GM12878 (cell line): ENCODE results near the gene GIPC1. TPM values are rescaled to one million over a fixed set of nuclear protein-coding genes. Genes with fewer than 3 reads are reported as not detected.

Experiments used
- ATAC-seq: fragments of 200-7000 bp; cut with Tn5 transposase; 3 replicates; pipeline ENCODE4 v1.9.1; 2020; ENCODE audit warnings: mild to moderate bottlenecking, moderate library complexity
- BruUV-seq: library from RNA; stranded (reverse); fragments of 400-500 nt; replicated peaks from 2 replicates; lab custom pipeline; 2021; lab: Mats Ljungman, UMichigan
- CTCF ChIA-PET: fragments of 300-600 bp; sonication (Branson Sonifier 250); formaldehyde crosslinking; extraction: SDS; loops from one replicate; lab custom pipeline; 2021; ENCODE audit warnings: inconsistent platforms; lab: Yijun Ruan, JAX
- POLR2A ChIA-PET: fragments of 350-600 bp; formaldehyde crosslinking; extraction: SDS; loops from one replicate; lab custom pipeline; 2021; ENCODE audit warnings: inconsistent platforms; lab: Charles Lee
- RAD21 ChIA-PET: fragments of 300-600 bp; sonication (Branson Sonifier 250); formaldehyde crosslinking; loops from one replicate; lab custom pipeline; 2023; ENCODE audit warnings: antibody characterized with exemption; ENCODE audit not compliant: unreplicated experiment; lab: Charles Lee
- SMC1A ChIA-PET: fragments of 300-600 bp; sonication (Branson Sonifier 250); formaldehyde crosslinking; loops from one replicate; lab custom pipeline; 2023; ENCODE audit not compliant: unreplicated experiment, uncharacterized antibody; lab: Charles Lee
- DNase-seq: peaks from one replicate; pipeline ENCODE4 v3.0.0-alpha.2; 2011; ENCODE audit warnings: low read depth, low spot score
- FAIRE-seq: peaks from 3 replicates; lab custom pipeline; 2011; peaks lifted over from hg19 to GRCh38; lab: Jason Lieb, UNC
- H2AFZ ChIP-seq: 2 replicates; pipeline ENCODE4 v1.6.0; 2011; ENCODE audit warnings: low read depth, low read length, control low read depth; ENCODE audit not compliant: control insufficient read depth
- H3K27ac ChIP-seq: 2 replicates; pipeline ENCODE4 v1.5.1; 2011; ENCODE audit warnings: control low read depth; ENCODE audit not compliant: control insufficient read depth, insufficient read depth
- H3K27me3 ChIP-seq, 2 experiments: replicated peaks in 1 of 2; 2 replicates each; pipeline versions ENCODE4 v1.6.0 to v1.6.1; 2011; ENCODE audit warnings: low read length in 1 of 2; ENCODE audit not compliant: control insufficient read depth in 2 of 2, insufficient read depth in 2 of 2
- H3K36me3 ChIP-seq, 2 experiments: 2 replicates each; pipeline ENCODE4 v1.5.1; 2011; ENCODE audit warnings: low read length in 1 of 2; ENCODE audit not compliant: control insufficient read depth in 2 of 2, insufficient read depth in 2 of 2
- H3K4me1 ChIP-seq: 2 replicates; pipeline ENCODE4 v1.6.1; 2011; ENCODE audit warnings: mild to moderate bottlenecking, low read length, moderate library complexity, mixed read lengths; ENCODE audit not compliant: control insufficient read depth, insufficient read depth
- H3K4me2 ChIP-seq: 2 replicates; pipeline ENCODE4 v1.6.0; 2011; ENCODE audit warnings: control low read depth; ENCODE audit not compliant: control insufficient read depth, insufficient read depth
- H3K4me3 ChIP-seq: fragments of 200-600 bp; sonication (generic); 2 replicates; pipeline ENCODE4 v1.5.1; 2016
- H3K79me2 ChIP-seq: 2 replicates; pipeline ENCODE4 v1.6.0; 2011; ENCODE audit warnings: low read length; ENCODE audit not compliant: control insufficient read depth, insufficient read depth
- H3K9ac ChIP-seq: 2 replicates; pipeline ENCODE4 v1.8.0; 2011; ENCODE audit warnings: low read length, control low read depth, mixed read lengths; ENCODE audit not compliant: control insufficient read depth, insufficient read depth
- H3K9me3 ChIP-seq: replicated peaks from 3 replicates; pipeline ENCODE4 v1.5.1; 2011; ENCODE audit warnings: mild to moderate bottlenecking, low read length; ENCODE audit not compliant: control insufficient read depth, insufficient read depth
- H4K20me1 ChIP-seq: 2 replicates; pipeline ENCODE4 v1.6.0; 2011; ENCODE audit not compliant: control insufficient read depth, insufficient read depth
- E2F4 ChIP-seq: IDR thresholded peaks from 2 replicates; pipeline ENCODE4 v1.6.1; 2012; ENCODE audit warnings: low read depth, low read length, improper control_type of control experiment
- EP300 ChIP-seq, 2 experiments: fragments of 150-350 bp in 1 of 2; IDR thresholded peaks; 2 replicates each; pipeline ENCODE4 v1.6.1; 2011 to 2012; ENCODE audit warnings: low read depth in 2 of 2, low read length in 2 of 2, borderline replicate concordance in 1 of 2, improper control_type of control experiment in 1 of 2, inconsistent platforms in 1 of 2; ENCODE audit not compliant: control insufficient read depth in 1 of 2
- IKZF1 ChIP-seq: fragments of 450-650 bp; conservative IDR thresholded peaks from 2 replicates; pipeline ENCODE4 v1.6.1; 2017; ENCODE audit warnings: antibody characterized with exemption, mild to moderate bottlenecking
- NBN ChIP-seq: fragments of 450-650 bp; IDR thresholded peaks from 2 replicates; pipeline ENCODE4 v1.6.1; 2016
- PML ChIP-seq: IDR thresholded peaks from 2 replicates; pipeline ENCODE4 v1.6.1; 2012; ENCODE audit warnings: low read length, inconsistent platforms
- RBBP5 ChIP-seq: fragments of 200-600 bp; sonication (generic); conservative IDR thresholded peaks from 2 replicates; pipeline ENCODE4 v1.6.1; 2016
- RCOR1 ChIP-seq: conservative IDR thresholded peaks from 2 replicates; pipeline ENCODE4 v1.6.1; 2012; ENCODE audit warnings: low read depth, low read length, improper control_type of control experiment
- ZBTB11 ChIP-seq: fragments of 450-650 bp; formaldehyde crosslinking; IDR thresholded peaks from 2 replicates; pipeline ENCODE4 v1.5.0; 2022; ENCODE audit warnings: mild to moderate bottlenecking, missing genetic modification characterization
- whole genome bisulfite sequencing: methylation state at CpG from one replicate; pipeline ENCODE4 v1.1.6; 2016; ENCODE audit warnings: low lambda C conversion rate; ENCODE audit not compliant: insufficient replicate concordance, insufficient coverage; ENCODE audit errors: missing lambda C conversion rate; 5-methylcytosine and 5-hydroxymethylcytosine counted together
- in situ Hi-C: fragments of 300-500 bp; cut with MboI; formaldehyde crosslinking; loops from 9 replicates; pipeline ENCODE4 v1.14.3; 2018; ENCODE audit warnings: mixed read lengths
- intact Hi-C: fragments of 100-400 bp; cut with micrococcal nuclease; formaldehyde crosslinking; loops from one replicate; pipeline ENCODE4 v1.14.2; 2022; ENCODE audit not compliant: unreplicated experiment
- polyA plus RNA-seq, 11 experiments: library from polyadenylated mRNA; depleted of rRNA in 4 of 11; unstranded in 6 of 11; stranded (reverse) in 5 of 11; fragments of >200 nt; fragmentation: Nextera tagmentation in 4 of 11; fragmentation: Illumina TruSeq in 1 of 11; extraction: Ambion mirVana in 4 of 11; extraction: Trizol in 1 of 11; gene quantifications; 1 replicate in 1 of 11; 2 replicates in 10 of 11; pipeline versions ENCODE4 v1.2.1 to v1.2.3, GENCODE V29; 2011 to 2016; ENCODE audit warnings: inconsistent platforms in 2 of 11, missing spikeins in 2 of 11, low read depth in 1 of 11
- total RNA-seq, 4 experiments: library from RNA; depleted of rRNA in 3 of 4; stranded (reverse); fragments of >200 nt in 3 of 4; fragmentation: Illumina TruSeq in 1 of 4; extraction: Trizol in 1 of 4; gene quantifications; 2 replicates each; pipeline versions ENCODE4 v1.2.1 to v1.2.3, GENCODE V29; 2013 to 2021

The GIPC1 gene
- total and polyA plus RNA-seq, 10 of the 15 experiments (the other 5 are each of a cell fraction or from before 2014, with no cell fraction given): 0.47 to 24.1 (median 13.6) TPM

GRCh38 chr19:14476327-14476672 lies 19.6 kb downstream of the GIPC1 start:
- H3K9me3 ChIP-seq: no peaks in the 10 kb centered on the region
- H3K27ac ChIP-seq: no peak overlapping the region
- ATAC-seq (no peak), DNase-seq (no peak), FAIRE-seq (no peak)
- in situ Hi-C loops: no loop called here
- ChIA-PET POLR2A (no interaction called here), CTCF (interaction anchor here (1.0 kb wide), 1 partner anchor 114 kb away, joined by 4 read pairs; no protein-coding TSS in a partner anchor), RAD21 (no interaction called here), SMC1A (no interaction called here)
- no peaks in the 10 kb centered on the region; the same call in 1 of the 2 replicates for H3K4me1 ChIP-seq
- no peaks in the 10 kb centered on the region; the same call in 1 of the 2 replicates for H4K20me1 ChIP-seq
- peaks cover 5 to 6% of the 10 kb centered on the region in 2 experiments; a peak in 3 of 4 replicates for H3K27me3 ChIP-seq
- no peak overlapping the region for H3K4me3 ChIP-seq
- H3K79me2 ChIP-seq: no peaks in the 10 kb centered on the region
- intact Hi-C loops: loop anchor here (10.0 kb wide), 1 partner anchor 121 kb away; no protein-coding TSS in a partner anchor
- H3K36me3 ChIP-seq: no peaks in the 10 kb centered on the region; a peak in 2 of 4 replicates
- WGBS: 52% methylated on average over 7 of the region's 7 CpGs
- no peak overlapping the region for H2AFZ ChIP-seq
- H3K4me2 ChIP-seq: no peak overlapping the region
- H3K9ac ChIP-seq: no peak overlapping the region
- TF ChIP-seq NBN: no peak
- no peak for TF ChIP-seq E2F4
- TF ChIP-seq RBBP5: no peak
- TF ChIP-seq RCOR1: no peak
- no peak for TF ChIP-seq EP300 (IDR thresholded peaks at IDR 0.05; ENCODE audit: borderline replicate concordance in 1 of 2, control insufficient read depth in 1 of 2, low read depth in 2 of 2, low read length in 2 of 2)
- no peak for TF ChIP-seq PML
- TF ChIP-seq IKZF1: no peak
- TF ChIP-seq ZBTB11: no peak
- BruUV-seq: no TSS peak
